Left forelimb (tissue), 1 donor: ENCODE measurements around the gene ZNF804B.

Experiments
- DNase-seq: peaks from one replicate; pipeline ENCODE4 v3.0.0-alpha.2; 2018; ENCODE audit warnings: low spot score

Gene ZNF804B

GRCh38 chr7:88759230-88760135 lies at the start of gene ZNF804B:
ZNF804B (plus strand) TSS chr7:88759700; CDS start chr7:88759977, 277 bp downstream.
- peak; percentile 61 for DNase-seq

- DNase-seq = no peak
Measured at GRCh38 chr7:88735920-88736319, 23.6 kb upstream of the ZNF804B start.

DNA sequence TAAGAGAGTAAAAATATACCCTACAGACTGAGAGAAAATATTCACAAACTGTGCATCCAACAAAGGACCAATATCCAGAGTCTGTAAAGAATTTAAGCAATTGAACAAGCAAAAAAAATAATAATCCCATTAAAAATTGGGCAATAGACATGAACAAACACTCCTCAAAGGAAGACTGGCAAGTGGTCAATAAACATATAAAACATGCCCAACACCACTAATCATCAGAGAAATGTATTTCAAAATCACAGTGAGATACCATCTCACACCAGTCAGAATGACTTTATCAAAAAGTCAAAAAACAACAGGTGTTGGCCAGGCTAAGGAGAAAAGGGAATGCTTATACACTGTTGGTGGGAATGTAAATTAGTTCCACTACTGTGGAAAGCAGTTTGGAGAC lies 21.9 kb upstream of the ZNF804B start:
- no peak for DNase-seq

DNA sequence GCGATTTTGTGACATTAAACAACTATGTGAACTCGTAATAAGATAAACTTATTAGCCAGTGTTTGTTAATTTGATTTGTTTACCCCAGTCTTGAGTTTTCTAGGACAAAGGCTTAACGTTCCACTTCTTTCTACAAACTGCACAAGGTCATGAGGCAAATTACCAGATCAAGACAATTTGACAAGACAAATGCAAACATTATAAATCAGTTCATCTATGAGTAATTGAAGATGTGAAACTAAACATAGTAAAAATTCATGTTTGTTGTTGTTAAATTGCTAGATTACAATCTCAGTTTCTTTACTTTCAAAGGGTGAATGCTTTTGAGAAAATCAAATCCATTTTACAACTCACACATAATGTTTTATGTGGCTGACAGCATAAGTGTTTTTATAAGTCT lies 13.4 kb upstream of the ZNF804B start:
- DNase-seq = no peak

DNA sequence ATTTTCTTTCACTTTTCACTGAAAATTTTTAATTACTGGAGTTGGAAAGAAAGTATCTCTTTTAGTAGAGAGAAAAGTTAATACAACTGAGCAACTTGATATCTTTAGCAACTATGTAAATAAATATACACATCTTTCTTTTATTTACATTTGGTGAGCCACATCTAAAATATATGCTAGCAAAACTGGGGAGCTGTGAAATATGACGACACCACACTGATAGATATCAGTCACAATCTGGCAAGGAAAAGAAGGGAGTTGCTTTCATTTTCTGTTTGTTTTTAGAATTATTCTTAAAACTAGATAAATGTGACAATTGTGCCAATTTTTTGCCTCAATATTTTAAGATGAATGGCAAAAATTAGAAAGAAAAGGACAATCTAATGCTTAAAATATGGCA lies 2.7 kb upstream of the ZNF804B start:
- DNase-seq = no peak

GRCh38 chr7:88757371-88757770 lies 2.1 kb upstream of the ZNF804B start:
- no peak for DNase-seq

DNA sequence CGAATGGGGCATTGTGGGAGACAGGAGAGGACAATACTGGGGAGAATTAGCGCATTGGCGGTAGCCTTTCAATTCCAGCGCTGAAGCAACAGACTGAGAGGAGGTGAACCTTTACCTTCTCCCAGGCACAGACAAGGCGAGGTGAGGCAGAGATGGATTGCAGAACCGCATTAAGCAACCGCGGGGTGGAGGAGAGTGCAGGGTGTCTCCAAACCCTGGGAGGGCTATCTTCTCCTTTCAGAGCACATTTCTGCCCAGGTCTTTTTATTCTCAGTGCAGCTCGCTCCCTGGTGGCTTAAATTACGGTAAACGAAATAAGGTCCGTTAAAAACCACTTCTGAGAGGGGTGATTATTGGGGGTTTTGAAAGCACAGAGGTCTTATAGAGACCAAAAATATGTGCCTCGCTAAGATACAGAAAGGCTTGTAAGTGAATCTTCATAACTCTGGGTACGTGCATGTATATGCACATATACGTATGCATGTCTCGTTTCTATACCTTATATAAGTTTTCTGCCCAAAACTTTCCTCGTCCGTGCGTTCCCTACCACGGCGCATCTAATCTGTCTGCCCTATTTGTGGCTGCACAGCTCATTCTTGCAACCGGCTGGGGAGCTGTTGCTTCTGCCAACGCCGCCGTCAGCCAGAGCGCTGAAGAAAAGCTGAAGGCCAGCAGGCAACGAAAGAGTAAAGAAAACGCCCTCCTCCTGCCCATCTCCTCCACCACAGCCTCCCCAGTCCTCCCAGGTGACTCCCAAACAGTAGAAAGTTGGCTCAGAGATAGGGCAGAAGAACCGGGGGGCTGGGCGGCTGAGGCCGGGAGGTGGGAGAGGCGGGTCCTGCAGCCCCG lies 895 bp upstream of the ZNF804B start:
- DNase-seq = peak; percentile 65

- DNase-seq = no peak
Measured at GRCh38 chr7:88760136-88760515, 626 bp downstream of the ZNF804B start.

- no peak for DNase-seq
Measured at GRCh38 chr7:88761779-88762178, 2.3 kb downstream of the ZNF804B start.

GRCh38 chr7:88771417-88771816 lies 11.9 kb downstream of the ZNF804B start:
- no peak for DNase-seq

DNA sequence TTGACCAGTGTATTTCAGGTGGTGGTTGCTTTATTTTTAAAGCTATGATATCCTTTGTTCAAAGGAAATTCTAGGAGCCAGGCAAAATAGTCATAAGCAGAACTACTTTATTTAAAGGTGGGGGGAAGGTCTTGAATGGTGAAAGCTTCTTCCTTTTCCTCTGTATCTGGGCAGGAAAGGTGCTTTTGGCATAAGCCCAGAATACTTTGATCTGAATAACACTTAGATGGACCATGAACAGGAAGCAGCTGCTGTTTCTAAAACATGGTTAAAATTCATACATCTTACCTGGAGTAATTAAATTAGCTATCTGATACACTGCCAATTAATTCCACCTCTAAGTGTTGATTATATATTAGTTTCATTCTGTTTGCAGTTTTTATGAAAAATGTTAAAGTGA lies 13.3 kb downstream of the ZNF804B start:
- DNase-seq = no peak

- no peak for DNase-seq
Measured at GRCh38 chr7:88775838-88776237, 16.3 kb downstream of the ZNF804B start.

DNA sequence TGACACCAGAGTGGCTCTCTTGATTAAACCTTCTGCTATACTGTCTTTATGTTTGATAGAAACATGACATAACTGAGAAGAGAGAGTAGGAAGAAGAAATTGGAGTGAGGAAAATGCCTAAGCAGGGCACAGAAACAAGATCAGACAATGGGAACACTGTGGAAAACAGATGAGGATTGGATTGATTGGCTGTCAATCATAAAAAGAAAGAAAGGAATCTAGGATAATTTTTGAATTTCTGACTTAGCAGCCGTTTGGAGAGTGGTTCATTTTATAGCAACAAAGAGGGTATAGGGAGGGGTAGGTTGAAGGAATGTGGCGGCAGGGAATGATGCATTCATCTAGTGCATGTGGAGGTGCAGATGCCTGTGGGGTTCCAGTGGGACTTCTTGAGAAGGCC lies 28.3 kb downstream of the ZNF804B start:
- no peak for DNase-seq

- DNase-seq = no peak
Measured at GRCh38 chr7:88789480-88790064, 30.1 kb downstream of the ZNF804B start.

- DNase-seq = no peak
Measured at GRCh38 chr7:88791891-88792290, 32.4 kb downstream of the ZNF804B start.

DNA sequence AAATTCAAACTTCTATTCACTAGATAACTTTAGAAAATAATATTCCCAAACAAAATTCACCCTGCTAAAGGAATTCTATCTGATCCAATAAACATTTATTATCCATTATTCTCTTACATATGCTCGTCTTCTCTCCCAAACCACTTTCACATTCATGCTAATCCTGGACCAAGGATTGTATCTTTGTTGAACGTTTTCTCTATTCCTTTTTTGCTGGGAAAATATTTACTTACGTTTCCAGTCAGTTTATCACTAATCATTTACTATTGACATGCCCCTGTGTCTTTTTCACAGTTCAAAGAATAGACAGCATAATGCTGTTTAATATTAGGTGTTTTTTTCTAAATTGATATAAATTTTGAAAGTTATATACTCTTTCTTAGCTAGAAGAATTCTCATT lies 32.9 kb downstream of the ZNF804B start:
- no peak for DNase-seq

GRCh38 chr7:88795553-88795952 lies 36.1 kb downstream of the ZNF804B start, which contains the start of gene TEX47:
TEX47 (minus strand) TSS chr7:88795737; CDS start chr7:88794942, 795 bp downstream.
- DNase-seq = no peak

DNA sequence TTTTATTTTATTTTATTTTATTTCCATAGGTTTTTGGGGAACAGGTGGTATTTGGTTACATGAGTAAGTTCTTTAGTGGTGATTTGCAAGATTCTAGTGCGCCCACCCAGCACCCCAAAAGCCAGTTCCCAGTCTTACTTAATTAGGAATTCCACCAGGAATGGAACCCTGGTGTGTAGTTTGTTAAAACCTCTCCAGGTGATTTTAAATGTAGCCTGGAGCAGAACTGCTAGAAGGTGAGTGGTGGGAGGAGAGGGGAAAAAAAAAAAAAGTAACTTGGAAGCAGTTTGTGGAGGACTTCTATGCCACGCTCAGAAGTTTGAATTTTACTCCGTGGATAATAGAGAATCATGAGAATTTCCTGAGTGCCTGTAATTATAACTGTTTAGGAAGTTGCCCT lies 41.5 kb downstream of the ZNF804B start:
- no peak for DNase-seq

GRCh38 chr7:88806280-88807037 lies 47.0 kb downstream of the ZNF804B start:
- DNase-seq = no peak

- DNase-seq = no peak
Measured at GRCh38 chr7:88818552-88818951, 59.1 kb downstream of the ZNF804B start.

- DNase-seq = no peak
Measured at GRCh38 chr7:88826222-88826621, 66.7 kb downstream of the ZNF804B start.
